MCF 10A (cell line): ENCODE measurements around the gene KLHL26. TPM values are rescaled to one million over a fixed set of nuclear protein-coding genes. Genes with fewer than 3 reads are reported as not detected.

ENCODE experiments used
- BruUV-seq: library from RNA; stranded (reverse); fragments of 400-500 nt; replicated peaks from 2 replicates; lab custom pipeline; 2021; lab: Mats Ljungman, UMichigan
- CTCF ChIA-PET: fragments of 300-600 bp; sonication (Branson Sonifier 250); formaldehyde crosslinking; extraction: SDS; loops from one replicate; lab custom pipeline; 2021; ENCODE audit warnings: antibody characterized with exemption, inconsistent platforms; lab: Yijun Ruan, JAX
- POLR2A ChIA-PET: fragments of 300-600, 350-650 bp; sonication (Branson Sonifier 250); formaldehyde crosslinking; extraction: SDS; loops from one replicate; lab custom pipeline; 2020; ENCODE audit warnings: antibody characterized with exemption, inconsistent platforms; lab: Yijun Ruan, JAX
- DNase-seq: peaks from one replicate; pipeline ENCODE4 v3.0.0-alpha.2; 2018; ENCODE audit not compliant: unreplicated experiment
- H3K27ac Mint-ChIP-seq: one replicate; pipeline ENCODE4 v1.8.0; 2022; ENCODE audit warnings: mild to moderate bottlenecking, low read depth, mixed read lengths; ENCODE audit not compliant: unreplicated experiment
- H3K27me3 Mint-ChIP-seq: one replicate; pipeline ENCODE4 v1.8.0; 2022; ENCODE audit warnings: mixed read lengths; ENCODE audit not compliant: insufficient read depth, unreplicated experiment
- H3K36me3 Mint-ChIP-seq: one replicate; pipeline ENCODE4 v1.8.0; 2022; ENCODE audit warnings: mild to moderate bottlenecking, moderate library complexity, mixed read lengths; ENCODE audit not compliant: insufficient read depth, unreplicated experiment
- H3K4me1 Mint-ChIP-seq: one replicate; pipeline ENCODE4 v1.8.0; 2022; ENCODE audit warnings: mixed read lengths; ENCODE audit not compliant: insufficient read depth, unreplicated experiment
- H3K4me3 Mint-ChIP-seq: one replicate; pipeline ENCODE4 v1.8.0; 2022; ENCODE audit warnings: mild to moderate bottlenecking, moderate library complexity, mixed read lengths; ENCODE audit not compliant: unreplicated experiment
- H3K9me3 Mint-ChIP-seq: one replicate; pipeline ENCODE4 v1.8.0; 2022; ENCODE audit warnings: mixed read lengths; ENCODE audit not compliant: unreplicated experiment
- CTCF ChIP-seq: fragments of 200-600 bp; IDR thresholded peaks from one replicate; pipeline ENCODE4 v1.8.0; 2022; ENCODE audit warnings: antibody characterized with exemption, mild to moderate bottlenecking; ENCODE audit not compliant: unreplicated experiment
- intact Hi-C: fragments of 100-400 bp; cut with micrococcal nuclease; formaldehyde crosslinking; loops from 2 replicates; pipeline ENCODE4 v1.14.1; 2022
- total RNA-seq: library from RNA; stranded (reverse); gene quantifications from 2 replicates; pipeline ENCODE4 v1.2.3, GENCODE V29; 2022

Gene KLHL26
- total RNA-seq, 1 experiment from 2014 or later = 6.6 TPM

- no TSS peak for BruUV-seq
- CTCF ChIA-PET = interaction anchor here (1.1 kb wide), 1 partner anchor 20 kb away, joined by 3 read pairs; no protein-coding TSS in a partner anchor
- no peaks in the 10 kb centered on the region for H3K27me3 Mint-ChIP-seq
- no peak for DNase-seq
- no peak for TF ChIP-seq CTCF
- H3K36me3 Mint-ChIP-seq = peaks cover 24% of the 10 kb centered on the region
- POLR2A ChIA-PET = interaction anchor here (0.6 kb wide), 1 partner anchor 11 kb away, joined by 4 read pairs; no protein-coding TSS in a partner anchor
- intact Hi-C loops = no loop called here
- no peaks in the 10 kb centered on the region for H3K4me1 Mint-ChIP-seq
- H3K27ac Mint-ChIP-seq = no peak overlapping the region
- H3K4me3 Mint-ChIP-seq = no peak overlapping the region
- no peaks in the 10 kb centered on the region for H3K9me3 Mint-ChIP-seq
These were observed 30.0 kb downstream of the KLHL26 start for GRCh38 chr19:18666784-18667183.

- DNase-seq = no peak
- no peaks in the 10 kb centered on the region for H3K27me3 Mint-ChIP-seq
- H3K27ac Mint-ChIP-seq = no peak overlapping the region
- ChIA-PET POLR2A (interaction anchor here (0.6 kb wide), 1 partner anchor 95 kb away, joined by 3 read pairs; no protein-coding TSS in a partner anchor), CTCF (no interaction called here)
- H3K9me3 Mint-ChIP-seq = no peaks in the 10 kb centered on the region
- no peak for TF ChIP-seq CTCF
- no TSS peak for BruUV-seq
- H3K4me3 Mint-ChIP-seq = no peak overlapping the region
- H3K4me1 Mint-ChIP-seq = no peaks in the 10 kb centered on the region
- H3K36me3 Mint-ChIP-seq = peaks cover 24% of the 10 kb centered on the region
- intact Hi-C loops = no loop called here
These were observed 30.9 kb downstream of the KLHL26 start for GRCh38 chr19:18667531-18668251.

GRCh38 chr19:18668252-18668631, 31.4 kb downstream of the KLHL26 start:
- ChIA-PET POLR2A (interaction anchor here (0.6 kb wide), 1 partner anchor 95 kb away, joined by 3 read pairs; no protein-coding TSS in a partner anchor), CTCF (no interaction called here)
- Mint-ChIP-seq H3K4me3 (no peak overlapping the region), H3K36me3 (peaks cover 24% of the 10 kb centered on the region), H3K27me3 (no peaks in the 10 kb centered on the region), H3K4me1 (no peaks in the 10 kb centered on the region), H3K27ac (no peak overlapping the region), H3K9me3 (no peaks in the 10 kb centered on the region)
- no TSS peak for BruUV-seq
- intact Hi-C loops = no loop called here
- DNase-seq = no peak
- TF ChIP-seq CTCF = no peak

- no peaks in the 10 kb centered on the region for H3K4me1 Mint-ChIP-seq
- POLR2A ChIA-PET = no interaction called here
- no peak overlapping the region for H3K4me3 Mint-ChIP-seq
- H3K27ac Mint-ChIP-seq = no peak overlapping the region
- peaks cover 24% of the 10 kb centered on the region for H3K36me3 Mint-ChIP-seq
- TF ChIP-seq CTCF = no peak
- DNase-seq = no peak
- intact Hi-C loops = no loop called here
- no TSS peak for BruUV-seq
- CTCF ChIA-PET = interaction anchor here (0.7 kb wide), 1 partner anchor 222 kb away, joined by 3 read pairs; no protein-coding TSS in a partner anchor
- H3K9me3 Mint-ChIP-seq = no peaks in the 10 kb centered on the region
- H3K27me3 Mint-ChIP-seq = no peaks in the 10 kb centered on the region
These were observed 32.1 kb downstream of the KLHL26 start for GRCh38 chr19:18668744-18669523.
